HG03025 (cell line): Measurements from ENCODE around the gene GOLT1A.
"Not testable (repeated sequence)": the region's sequence is repeated elsewhere in the genome, so short reads cannot be mapped to it uniquely, and the experiment has no call there.

Experiments used
- ATAC-seq: cut with Tn5 transposase; IDR thresholded peaks from one replicate; pipeline ENCODE4 v1.9.1; 2021; ENCODE audit warnings: mild to moderate bottlenecking, moderate library complexity; ENCODE audit not compliant: unreplicated experiment, low FRiP score

Gene GOLT1A

DNA sequence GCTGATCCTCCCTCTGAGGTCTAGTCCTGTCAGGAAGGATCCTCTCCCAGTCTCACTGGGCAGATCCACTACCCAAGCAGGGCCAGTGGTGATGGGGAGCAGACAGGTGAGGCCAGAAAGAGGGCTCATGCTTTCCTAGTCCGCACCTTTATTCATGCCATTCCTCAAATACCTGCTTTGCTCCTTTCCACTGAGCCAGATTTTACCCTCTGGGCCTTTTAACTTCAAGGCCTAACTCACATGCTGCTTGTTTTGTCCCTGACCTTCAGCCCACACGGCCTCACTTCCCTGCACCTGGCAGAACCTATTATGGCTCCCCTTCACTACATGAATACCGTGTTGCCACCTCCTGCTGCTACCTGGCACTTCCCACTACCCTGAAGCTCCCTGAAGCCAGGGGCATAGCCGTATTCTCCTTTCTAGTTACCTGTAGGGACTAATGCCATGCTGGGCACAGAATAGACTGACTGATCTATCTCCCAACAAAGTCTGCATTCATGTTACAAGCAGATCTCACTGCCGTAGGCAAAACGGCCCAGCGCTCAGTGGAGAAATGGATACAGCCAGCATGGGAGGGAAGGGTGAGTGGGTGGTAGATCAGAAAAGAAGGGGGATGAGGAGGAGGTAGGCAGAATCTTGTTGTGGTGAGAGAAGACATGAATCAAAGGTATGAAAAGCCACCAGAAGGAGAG is 36.1 kb upstream of the GOLT1A start:
- ATAC-seq = no peak

GRCh38 chr1:204248954-204249353 is 35.2 kb upstream of the GOLT1A start:
- ATAC-seq = no peak

DNA sequence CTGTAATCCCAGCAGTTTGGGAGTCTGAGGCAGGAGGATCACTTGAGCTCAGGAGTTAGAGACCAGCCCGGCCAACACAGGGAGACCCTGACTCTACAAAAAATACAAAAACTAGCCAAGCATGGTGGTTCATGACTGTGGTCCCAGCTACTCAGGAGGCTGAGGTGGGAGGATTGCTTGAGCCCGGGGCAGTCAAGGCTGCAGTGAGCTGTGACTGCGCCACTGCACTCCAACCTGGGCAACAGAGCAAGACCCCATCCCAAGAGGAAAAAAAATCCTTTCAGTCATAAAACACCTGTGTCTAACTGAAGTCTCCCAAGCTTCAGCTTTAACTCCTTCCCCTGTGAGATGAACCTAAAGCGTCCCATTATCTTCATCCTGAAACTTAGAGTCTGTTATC is 33.1 kb upstream of the GOLT1A start:
- ATAC-seq = no peak

DNA sequence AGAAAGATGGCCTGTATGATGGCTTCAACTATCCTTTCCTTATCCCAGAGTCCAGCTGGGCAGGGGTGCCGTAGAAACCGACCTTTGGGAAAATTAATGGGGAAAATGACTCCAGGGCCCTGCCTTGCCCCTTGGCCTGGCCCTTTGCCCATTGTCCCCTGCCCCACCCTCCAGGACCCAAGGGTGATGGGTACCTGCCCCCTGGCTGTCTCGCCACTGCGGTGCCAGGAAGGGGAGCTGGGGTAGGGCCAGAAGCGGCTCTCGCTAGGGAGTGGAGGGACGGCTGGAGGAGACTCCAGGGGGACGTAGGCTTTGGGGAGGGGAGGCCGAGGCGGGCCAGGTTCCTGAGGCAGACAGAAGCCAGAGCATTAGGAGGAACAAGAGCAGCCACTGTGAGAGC is 29.1 kb upstream of the GOLT1A start:
- ATAC-seq = no peak

GRCh38 chr1:204241914-204242313 is 28.1 kb upstream of the GOLT1A start:
- ATAC-seq = no peak

DNA sequence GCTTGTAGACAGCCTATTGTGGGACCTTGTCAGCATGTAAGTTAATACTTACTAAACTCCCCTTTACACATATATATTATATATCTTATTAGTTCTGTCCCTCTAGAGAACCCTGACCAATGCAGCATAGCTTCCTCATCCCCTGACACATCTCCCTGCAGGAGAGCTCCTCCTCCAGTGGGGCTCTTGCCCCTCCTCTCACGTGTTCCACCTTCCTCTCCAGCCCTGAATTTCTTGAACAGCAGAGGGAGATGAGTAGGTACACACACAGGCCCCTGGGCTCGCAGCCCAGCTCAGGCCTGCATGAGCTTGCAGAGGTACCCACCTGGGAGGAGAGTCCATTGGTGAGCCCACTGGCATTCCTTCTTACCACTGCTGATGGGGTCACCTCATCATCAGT is 27.3 kb upstream of the GOLT1A start:
- no peak for ATAC-seq

GRCh38 chr1:204240233-204240632 is 26.4 kb upstream of the GOLT1A start:
- ATAC-seq = no peak

GRCh38 chr1:204239401-204239800 is 25.6 kb upstream of the GOLT1A start:
- not testable (repeated sequence) for ATAC-seq

DNA sequence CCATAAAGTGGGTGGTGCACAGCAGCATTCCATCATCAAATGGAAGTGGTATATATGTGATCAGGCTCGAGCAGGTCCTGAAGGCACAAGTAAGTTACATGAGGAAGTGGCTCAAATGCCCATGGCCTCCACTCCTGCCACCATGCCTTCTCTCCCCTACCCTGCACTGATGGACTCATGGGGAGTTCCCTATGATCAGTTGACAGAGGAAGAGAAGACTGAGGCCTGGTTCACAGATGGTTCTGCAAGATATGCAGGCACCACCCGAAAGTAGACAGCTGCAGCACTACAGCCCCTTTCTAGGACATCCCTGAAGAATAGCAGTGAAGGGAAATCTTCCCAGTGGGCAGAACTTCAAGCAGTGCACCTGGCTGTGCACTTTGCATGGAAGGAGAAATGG is 24.7 kb upstream of the GOLT1A start:
- not testable (repeated sequence) for ATAC-seq

- not testable (repeated sequence) for ATAC-seq
Measured at GRCh38 chr1:204237515-204237914, 23.7 kb upstream of the GOLT1A start.

DNA sequence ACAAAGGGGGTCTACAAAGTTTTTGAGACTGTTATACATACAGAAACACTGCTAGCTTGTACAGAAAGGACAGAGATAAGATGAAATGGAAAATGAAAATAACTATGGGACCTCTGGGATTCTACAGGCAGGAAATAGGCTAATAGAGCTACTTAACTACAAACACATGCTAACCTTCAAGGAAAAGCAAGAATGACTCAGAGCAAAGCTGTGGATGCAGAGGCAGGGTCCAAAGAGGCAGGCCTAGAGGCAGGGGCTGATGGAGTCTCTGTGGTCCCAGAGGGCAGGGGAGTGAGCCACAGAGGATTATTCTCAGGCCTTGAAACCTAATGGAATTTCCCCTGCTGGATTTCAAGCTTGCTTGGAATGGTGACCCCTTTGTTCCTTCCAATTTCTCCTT is 18.7 kb upstream of the GOLT1A start:
- ATAC-seq = no peak

DNA sequence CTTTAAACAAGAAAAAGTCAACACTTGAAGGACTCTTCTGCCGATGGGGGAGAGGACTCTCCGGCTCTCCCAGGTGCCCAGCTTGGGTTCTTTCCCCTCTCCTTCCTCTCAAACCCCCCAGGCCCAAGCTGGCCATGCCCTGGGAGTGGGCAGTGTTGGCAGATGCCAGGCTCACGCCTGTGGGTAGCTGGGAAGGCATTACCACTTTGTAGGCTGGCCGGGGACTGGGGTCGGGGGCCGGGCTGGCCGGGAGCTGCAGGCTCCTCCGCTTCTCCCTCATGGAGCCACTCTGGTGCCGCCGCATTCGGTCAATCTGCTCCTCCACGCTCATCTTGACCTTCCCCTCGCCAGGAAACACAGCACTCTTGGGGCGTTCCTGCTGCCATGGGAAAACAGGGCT is 16.4 kb upstream of the GOLT1A start:
- no peak for ATAC-seq

- no peak for ATAC-seq
Measured at GRCh38 chr1:204228896-204229295, 15.1 kb upstream of the GOLT1A start.

DNA sequence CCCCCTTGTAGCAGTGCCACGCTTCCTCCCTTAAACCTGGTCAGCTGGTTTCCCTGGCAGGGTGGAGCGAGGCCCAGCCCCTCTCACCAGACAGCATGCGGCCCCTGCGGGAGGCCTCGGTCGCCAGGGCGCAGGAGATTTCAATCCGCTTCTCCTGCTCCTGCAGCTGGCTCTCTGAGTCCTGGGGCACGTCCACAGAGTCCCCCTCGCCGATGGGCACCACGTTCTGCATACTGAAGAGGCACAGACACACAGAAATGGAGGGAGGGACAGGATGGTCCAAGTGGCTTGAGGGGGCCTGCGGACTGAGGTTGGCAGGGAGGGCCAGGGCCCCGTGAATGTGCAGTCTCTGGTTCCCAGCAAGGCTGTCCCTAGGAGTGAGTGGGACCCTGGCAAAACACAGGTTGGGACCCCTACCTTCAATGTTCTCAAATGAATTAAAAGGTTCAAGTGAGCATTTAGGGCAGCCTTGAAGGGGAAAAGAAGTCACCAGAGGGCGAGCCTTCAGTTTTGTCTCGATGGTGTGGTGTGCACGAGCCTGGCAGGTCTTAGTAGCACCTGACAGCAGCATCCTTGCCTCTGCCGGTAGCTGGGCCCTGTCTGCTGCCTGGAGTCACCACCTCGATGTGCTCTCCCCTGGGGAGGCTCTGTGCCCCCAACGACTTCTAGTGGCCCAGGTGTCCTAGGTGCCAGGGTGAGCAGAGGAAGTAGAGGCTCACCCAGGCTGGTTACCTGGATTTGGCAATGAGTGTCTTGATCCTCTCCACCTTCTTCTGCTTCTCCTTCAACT is 14.4 kb upstream of the GOLT1A start:
- no peak for ATAC-seq

DNA sequence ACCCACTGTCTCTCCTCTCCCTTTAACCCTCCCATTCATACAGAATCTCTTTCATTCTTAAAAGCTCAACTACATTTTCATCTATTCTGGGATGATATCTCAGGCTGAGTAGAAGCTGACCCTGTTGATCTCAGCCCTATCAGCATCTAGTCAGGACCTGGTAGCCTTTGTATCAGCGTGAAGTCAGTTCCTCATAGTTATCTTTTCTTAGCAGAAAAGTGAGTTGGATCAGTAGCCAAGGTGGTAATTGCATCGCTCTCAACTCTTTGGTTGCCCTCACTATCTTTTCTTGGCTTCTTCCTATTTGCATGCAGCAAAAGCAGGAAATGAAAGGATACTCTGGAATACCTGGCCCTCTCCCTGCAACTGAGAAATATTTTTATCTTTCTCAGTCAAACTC is 13.6 kb upstream of the GOLT1A start:
- no peak for ATAC-seq

DNA sequence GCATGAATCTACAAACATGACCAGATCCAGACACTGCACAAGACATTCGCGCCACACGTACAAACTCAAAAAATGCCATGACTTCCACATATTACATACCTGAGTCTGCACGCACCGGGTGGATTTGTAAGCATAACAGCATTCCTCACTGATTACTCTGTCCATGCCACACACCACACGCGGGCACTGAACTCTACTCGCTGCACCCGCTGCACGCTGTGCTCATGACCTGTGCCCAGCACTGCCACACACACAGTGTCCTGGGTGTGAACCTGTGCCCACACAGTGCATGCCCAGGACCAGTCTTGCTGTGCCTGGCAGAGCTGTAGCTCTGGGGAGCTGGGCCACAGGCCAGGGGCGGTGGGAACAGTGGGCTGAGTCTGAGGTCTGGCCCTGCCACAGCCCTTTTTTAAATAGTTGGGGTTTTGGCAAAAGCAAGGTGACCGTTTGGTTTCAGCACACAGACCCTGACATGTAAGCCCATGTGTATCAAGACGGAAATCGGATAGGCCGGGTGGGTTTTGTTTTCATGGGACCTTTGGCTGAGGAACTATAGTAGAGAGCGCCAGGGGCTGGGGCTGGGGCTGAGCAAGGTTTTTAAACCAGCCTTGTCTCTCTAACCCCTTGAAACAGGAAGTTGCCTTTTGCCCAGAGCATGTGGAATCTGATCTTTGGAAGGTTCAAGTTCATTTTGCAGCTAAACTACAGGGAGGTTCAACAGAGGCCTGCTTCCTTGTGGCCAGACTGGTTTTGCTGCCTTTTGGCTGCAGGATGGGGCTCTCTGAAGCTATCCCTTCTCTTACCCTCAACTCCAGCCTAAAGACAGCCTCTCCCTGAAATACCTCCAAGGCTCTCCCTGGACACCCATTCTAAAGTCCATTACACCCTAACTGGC is 12.3 kb upstream of the GOLT1A start:
- ATAC-seq = no peak

DNA sequence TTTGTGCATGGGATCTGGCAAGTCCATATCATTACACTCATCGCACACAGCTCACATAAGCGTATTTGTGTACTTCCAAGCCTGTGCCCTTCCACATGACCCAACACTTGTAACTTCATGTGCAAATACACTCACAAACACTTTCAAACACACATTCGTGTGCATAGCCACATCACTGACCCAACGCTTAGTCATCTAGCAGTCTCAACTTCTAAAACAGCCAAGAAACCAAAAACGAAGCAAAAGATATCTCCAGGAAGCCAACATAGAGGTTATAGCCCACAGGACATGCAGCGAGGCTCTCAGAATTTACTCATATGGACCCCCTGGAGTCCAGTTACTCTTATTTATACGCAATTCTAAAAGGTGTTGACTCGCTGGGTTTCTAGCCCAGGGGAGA is 10.9 kb upstream of the GOLT1A start:
- ATAC-seq = no peak

DNA sequence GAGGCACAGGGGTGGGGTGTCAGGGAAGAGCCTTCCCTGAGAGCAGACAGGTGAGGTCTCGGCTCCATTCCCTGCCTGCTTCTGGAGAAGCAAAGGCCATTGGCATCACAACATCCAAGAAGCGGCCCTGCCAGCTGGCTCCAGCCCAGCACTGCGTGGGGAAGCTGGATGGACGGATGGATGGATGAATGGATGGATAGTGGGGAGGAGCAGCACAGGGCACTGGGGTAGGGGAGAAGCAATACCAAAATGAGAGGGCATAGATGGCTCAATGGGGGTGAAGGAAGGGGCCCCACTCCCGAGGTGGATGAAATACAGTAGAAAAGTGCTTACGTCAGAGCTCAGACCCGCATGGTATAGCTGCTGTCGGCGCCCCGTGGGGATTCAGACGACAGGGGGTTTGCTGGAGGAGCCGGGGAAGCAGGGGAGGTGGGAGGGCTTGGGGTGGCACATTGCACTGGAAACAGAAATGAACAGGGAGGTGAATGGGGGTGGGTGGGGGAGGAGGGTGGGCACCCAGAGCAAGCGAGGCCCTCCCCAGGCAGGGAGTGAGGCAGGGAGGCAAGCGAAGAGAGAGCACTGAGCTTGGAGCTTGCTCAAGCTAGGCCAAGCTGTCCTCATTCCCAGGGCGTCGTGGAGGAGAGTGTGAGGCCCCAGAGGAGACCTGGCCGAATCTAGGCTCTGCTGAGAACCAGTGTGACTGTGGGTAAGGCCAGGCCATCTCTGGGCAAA is 9.5 kb upstream of the GOLT1A start:
- no peak for ATAC-seq

DNA sequence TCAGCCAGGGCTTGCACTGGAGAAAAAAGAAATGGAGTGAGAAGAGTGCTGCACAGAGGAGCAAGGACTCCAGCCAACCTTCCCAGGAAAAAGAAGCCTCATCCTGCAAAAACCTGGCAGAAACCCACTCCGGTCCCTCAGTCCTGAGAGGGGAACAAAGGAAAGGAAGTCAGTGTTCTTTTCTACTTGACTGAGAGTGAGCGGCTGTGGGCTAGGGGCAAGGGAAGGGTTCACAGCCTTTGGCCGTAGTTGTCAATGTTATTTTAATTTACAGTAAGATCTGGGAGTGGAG is 8.9 kb upstream of the GOLT1A start:
- no peak for ATAC-seq

- no peak for ATAC-seq
Measured at GRCh38 chr1:204222006-204222763, 8.4 kb upstream of the GOLT1A start.
